GM21786 (cell line): ENCODE measurements around the gene DPP10.
"Not testable (repeated sequence)": the region's sequence is repeated elsewhere in the genome, so short reads cannot be mapped to it uniquely, and the experiment has no call there.

Source experiments
- ATAC-seq: cut with Tn5 transposase; IDR thresholded peaks from one replicate; pipeline ENCODE4 v1.9.1; 2021; ENCODE audit not compliant: unreplicated experiment

Gene DPP10

GRCh38 chr2:114709936-114710850 is 267.8 kb downstream of the DPP10 start:
- no peak for ATAC-seq

- no peak for ATAC-seq
Observed at GRCh38 chr2:114714313-114714712, 271.9 kb downstream of the DPP10 start.

- no peak for ATAC-seq
Observed at GRCh38 chr2:114717049-114717448, 274.6 kb downstream of the DPP10 start.

GRCh38 chr2:114724454-114724853 is 282.0 kb downstream of the DPP10 start:
- no peak for ATAC-seq

- ATAC-seq, result no peak
Observed at GRCh38 chr2:114727012-114727411, 284.6 kb downstream of the DPP10 start.

- no peak for ATAC-seq
Observed at GRCh38 chr2:114728372-114728771, 285.9 kb downstream of the DPP10 start.

GRCh38 chr2:114729026-114729425 is 286.6 kb downstream of the DPP10 start:
- ATAC-seq, result no peak

GRCh38 chr2:114735126-114735525 is 292.7 kb downstream of the DPP10 start:
- ATAC-seq, result no peak

- ATAC-seq, result no peak
Observed at GRCh38 chr2:114742245-114742644, 299.8 kb downstream of the DPP10 start.

- ATAC-seq, result no peak
Observed at GRCh38 chr2:114745700-114746099, 303.3 kb downstream of the DPP10 start.

- ATAC-seq, result not testable (repeated sequence)
Observed at GRCh38 chr2:114748175-114748574, 305.7 kb downstream of the DPP10 start.

- no peak for ATAC-seq
Observed at GRCh38 chr2:114752425-114752824, 310.0 kb downstream of the DPP10 start.

- no peak for ATAC-seq
Observed at GRCh38 chr2:114753145-114753544, 310.7 kb downstream of the DPP10 start.

GRCh38 chr2:114754907-114755563 is 312.6 kb downstream of the DPP10 start:
- ATAC-seq, result no peak

GRCh38 chr2:114762376-114762775 is 319.9 kb downstream of the DPP10 start:
- no peak for ATAC-seq

- ATAC-seq, result no peak
Observed at GRCh38 chr2:114762986-114763385, 320.5 kb downstream of the DPP10 start.

GRCh38 chr2:114769110-114769509 is 326.7 kb downstream of the DPP10 start:
- ATAC-seq, result no peak

- no peak for ATAC-seq
Observed at GRCh38 chr2:114769991-114770390, 327.6 kb downstream of the DPP10 start.

GRCh38 chr2:114784046-114784445 is 341.6 kb downstream of the DPP10 start:
- ATAC-seq, result no peak

GRCh38 chr2:114784890-114785583 is 342.6 kb downstream of the DPP10 start:
- no peak for ATAC-seq

- no peak for ATAC-seq
Observed at GRCh38 chr2:114786901-114787300, 344.5 kb downstream of the DPP10 start.

GRCh38 chr2:114787486-114787885 is 345.0 kb downstream of the DPP10 start:
- ATAC-seq, result no peak
